ENCODE measurements around the gene GIMAP5.

GRCh38 chr7:150740053-150740452, 2.8 kb downstream of the GIMAP5 start:
- no peak for TF ChIP-seq CREBBP (IDR thresholded peaks at IDR 0.05; ENCODE audit: low read depth, low read length)
- no peak for TF ChIP-seq ZBTB9 (CRISPR knock-in tag; IDR thresholded peaks at IDR 0.05)
- TF ChIP-seq REST (IDR thresholded peaks at IDR 0.05; ENCODE audit: borderline replicate concordance): no peak
- TF ChIP-seq REST (CRISPR knock-in tag; IDR thresholded peaks at IDR 0.05; ENCODE audit: low read depth): no peak
- TF ChIP-seq CHD1 (IDR thresholded peaks at IDR 0.05; ENCODE audit: low read length): no peak
- TF ChIP-seq ZNF282 (CRISPR knock-in tag; IDR thresholded peaks at IDR 0.05): no peak

Data from K562 (cell line).